ENCODE measurements around the gene UTRN.

The UTRN gene

DNA sequence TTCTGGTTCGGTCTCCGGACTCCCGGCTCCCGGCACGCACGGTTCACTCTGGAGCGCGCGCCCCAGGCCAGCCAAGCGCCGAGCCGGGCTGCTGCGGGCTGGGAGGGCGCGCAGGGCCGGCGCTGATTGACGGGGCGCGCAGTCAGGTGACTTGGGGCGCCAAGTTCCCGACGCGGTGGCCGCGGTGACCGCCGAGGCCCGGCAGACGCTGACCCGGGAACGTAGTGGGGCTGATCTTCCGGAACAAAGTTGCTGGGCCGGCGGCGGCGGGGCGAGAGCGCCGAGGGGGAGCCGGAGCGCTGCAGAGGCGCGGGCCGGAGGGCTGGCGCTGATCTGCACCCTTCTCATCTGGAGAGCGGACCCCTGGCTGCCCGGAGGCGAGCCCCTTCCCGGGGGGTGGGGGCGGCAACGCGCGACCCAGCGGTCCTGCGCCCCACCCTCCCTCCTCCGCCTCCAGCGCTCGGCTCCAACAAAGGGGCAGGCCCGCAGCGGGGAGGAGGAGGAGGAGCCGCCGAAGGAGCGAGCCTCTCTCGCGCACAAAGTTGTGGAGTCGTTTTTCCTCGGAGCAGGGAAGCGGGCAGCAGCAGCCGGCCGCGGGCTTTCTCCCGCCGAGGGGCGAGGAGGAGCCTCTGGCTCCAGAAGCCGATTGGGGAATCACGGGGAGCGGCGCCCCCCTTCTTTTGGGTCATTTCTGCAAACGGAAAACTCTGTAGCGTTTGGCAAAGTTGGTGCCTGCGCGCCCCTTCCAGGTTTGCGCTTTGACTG is at the start of gene UTRN:
TSS of gene UTRN (plus strand) at position 553 of the 765 bp plus-strand sequence. CDS start 6,494 bp downstream, outside the sequence.
- in situ Hi-C loops (cut with MboI; ENCODE audit: low sequenced_read_pairs), result no loop called here

DNA sequence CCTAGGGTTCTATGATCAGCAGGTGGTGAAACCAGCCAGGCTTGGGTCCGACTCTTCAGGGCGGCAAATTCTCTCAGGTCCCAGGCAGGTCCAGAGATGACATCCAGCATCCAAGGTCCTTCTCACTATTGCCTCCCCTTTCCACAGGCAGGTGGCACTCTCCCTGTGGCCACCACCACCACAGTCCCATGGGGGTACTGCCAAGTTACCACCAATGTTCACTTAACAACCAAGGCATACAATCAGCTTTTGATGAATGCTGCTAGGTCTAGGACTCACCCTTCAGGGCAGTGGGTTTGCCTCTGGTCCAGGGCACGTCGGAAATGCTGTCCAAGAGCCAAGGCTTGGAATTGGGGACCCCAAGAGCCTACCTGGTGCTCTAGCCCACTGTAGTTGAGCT is 40.4 kb upstream of the UTRN start:
- in situ Hi-C loops (cut with MboI; ENCODE audit: low sequenced_read_pairs), result no loop called here

DNA sequence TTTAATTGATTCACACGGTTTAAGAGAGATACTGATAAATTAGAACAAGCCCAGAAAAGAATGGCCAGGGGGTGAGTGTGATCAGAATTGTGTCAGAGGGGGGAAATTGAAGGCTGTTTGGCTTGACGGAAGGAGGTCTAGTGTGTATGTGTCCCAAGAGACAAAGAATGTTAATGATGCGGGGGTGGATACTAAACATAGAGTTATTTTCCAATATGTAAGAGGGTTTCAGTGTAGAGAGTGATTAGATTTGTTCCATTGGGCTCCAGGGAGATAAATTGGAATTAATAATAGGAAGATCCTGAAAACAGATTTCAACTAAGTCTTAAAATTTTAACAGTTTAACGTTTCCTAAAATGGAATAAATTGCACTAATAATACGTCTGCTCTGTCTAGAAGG is 38.1 kb upstream of the UTRN start:
- in situ Hi-C loops (cut with MboI; ENCODE audit: low sequenced_read_pairs), result no loop called here

DNA sequence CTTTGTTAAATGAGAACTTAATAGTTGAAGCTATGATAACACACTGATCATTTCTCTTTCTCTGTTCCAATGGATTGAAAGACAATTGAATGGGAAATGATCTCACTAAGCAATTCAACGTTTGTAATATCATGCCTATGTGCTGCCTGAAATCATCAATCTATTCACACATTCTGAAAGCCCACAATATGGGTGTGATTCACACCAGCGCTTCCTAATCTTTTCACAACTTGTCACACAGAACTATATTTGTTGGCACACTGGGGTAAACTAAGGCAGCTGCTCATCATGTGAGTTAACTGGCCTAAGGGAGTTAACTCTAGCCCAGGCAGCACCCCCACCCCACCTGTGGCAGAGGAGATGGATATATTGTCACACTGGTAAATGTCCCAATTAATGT is 37.1 kb upstream of the UTRN start:
- in situ Hi-C loops (cut with MboI; ENCODE audit: low sequenced_read_pairs), result no loop called here

DNA sequence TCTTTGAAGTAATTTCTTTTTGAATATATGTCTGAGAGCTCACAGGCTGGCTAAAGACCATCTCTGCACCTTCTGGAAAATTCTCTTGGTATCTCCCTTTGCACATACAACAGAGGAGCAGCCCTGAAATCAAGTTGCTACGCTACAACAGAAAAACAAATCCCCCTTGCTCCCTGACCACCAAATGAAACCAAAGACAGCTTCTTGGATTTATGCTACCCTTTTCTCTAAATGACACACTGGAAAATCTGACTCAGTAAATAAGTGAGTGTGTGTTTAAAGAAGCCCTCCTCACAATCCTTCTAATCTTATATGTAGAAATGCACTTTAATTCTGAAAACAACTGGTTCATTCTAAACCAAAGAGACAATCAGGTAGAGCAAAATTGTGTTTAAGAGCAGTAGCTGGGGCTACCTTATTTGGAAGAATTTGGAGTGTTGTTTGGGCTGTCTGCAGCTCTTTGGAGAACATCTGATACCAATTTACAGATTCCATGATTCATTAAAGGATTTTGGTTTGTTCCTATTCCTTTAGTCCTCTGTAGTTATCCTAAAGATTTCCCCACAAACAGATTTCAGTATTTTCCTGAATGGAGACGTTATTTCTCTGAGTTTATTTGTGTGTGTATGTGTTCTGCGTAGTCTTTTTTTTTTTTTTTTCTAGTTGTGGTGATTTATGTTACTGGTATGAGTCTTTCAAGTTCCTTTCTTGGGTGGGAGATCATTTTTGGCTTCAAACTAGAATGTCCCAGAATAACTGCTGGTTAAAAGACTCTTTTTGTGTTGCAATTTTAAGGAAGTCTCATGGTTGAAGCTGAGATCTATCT is 36.4 kb upstream of the UTRN start:
- in situ Hi-C loops (cut with MboI; ENCODE audit: low sequenced_read_pairs), result no loop called here

DNA sequence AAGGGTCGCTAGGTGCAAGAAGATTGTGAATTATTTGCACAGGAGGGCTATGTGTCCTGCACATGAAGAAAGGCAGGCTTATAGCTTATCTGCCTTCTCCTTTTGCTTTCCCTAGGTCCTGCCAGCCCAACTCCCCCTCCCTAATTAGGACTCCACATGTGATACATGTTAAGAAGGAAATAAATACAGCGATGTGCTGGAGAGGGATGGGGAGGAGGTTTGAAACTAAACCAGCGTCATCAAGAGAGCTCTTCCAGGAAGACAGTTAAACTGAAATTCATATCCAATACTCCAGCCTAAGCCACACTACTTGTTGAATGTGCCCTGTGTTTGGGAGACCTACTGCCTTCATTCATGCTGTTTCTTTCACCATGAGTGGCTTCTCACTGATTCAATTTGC is 34.9 kb upstream of the UTRN start:
- in situ Hi-C loops (cut with MboI; ENCODE audit: low sequenced_read_pairs), result no loop called here

DNA sequence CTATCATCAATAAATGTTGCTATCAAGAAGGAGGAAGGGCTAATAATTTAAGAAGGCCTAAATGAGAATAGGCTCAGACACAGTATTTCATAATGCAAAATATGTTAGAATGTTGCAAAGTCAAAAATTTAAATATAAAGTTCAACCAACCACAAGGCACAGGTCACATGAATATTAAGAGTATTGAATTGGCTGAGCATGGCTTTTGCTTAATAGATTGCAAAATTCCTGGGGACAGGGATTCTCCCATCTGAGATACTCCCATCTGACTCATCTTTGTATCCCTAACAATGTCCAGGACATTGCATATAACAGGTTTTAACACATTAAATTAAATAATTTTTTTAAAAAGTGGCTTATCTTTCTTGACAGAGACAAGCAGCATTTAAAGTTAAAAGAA is 32.9 kb upstream of the UTRN start:
- in situ Hi-C loops (cut with MboI; ENCODE audit: low sequenced_read_pairs), result no loop called here

DNA sequence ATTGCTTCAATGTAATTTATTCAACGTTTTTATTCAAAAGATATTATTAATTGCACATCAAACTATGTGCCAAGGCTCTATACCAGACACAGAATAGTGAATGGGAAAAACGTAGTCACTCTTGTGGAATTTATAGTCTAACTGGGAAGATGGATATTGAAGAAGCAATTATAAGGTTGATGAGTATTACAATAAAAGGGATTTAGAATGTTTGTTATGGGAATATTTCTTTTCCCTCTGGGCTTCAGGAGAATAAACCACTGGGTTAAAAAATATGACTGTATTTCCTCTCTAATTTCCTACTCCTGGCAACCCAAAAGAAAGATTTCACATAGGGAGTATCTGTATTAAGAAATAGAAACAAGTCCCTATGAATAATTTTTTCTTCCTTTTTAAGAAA is 25.1 kb upstream of the UTRN start:
- in situ Hi-C loops (cut with MboI; ENCODE audit: low sequenced_read_pairs), result no loop called here

DNA sequence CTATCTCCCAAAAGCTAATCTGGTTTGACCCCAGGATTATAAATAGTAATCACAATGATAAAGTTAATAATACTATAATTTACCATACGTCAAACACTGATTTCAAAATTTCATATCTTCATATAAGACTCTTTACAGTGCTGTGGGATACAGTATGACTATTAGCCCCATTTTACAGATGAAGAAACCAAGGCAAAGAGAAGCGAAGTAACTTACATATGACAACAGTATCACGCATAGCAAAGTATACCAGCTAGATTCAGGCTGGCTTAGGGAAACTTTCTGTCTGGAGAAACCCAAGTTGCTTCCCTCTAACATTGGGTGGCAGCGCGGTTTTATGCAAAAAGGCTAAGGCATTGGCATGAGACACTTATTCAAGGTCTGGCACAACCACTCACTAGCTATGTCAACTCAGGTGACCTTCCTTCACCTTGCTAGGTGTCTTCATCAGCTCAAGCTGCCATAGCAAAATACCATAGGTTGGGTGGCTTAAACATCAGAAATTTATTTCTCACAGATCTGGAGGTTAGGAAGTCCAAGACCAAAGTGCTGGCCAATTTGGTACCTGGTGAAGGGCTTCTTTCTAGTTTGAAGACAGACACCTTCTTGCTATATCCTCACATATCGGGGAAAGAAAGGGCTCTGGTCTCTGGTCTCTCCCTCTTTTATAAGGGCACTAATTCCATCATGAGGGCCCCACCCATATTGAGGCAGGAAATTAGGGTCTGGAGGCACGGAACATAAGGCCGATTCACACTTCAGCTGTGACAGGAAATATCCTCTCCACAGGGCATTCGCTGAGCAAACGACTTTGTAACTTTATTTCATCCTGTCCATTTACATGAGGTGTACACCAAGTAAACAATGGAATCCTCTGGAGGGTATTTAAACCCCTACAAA is 22.4 kb upstream of the UTRN start:
- in situ Hi-C loops (cut with MboI; ENCODE audit: low sequenced_read_pairs), result no loop called here

DNA sequence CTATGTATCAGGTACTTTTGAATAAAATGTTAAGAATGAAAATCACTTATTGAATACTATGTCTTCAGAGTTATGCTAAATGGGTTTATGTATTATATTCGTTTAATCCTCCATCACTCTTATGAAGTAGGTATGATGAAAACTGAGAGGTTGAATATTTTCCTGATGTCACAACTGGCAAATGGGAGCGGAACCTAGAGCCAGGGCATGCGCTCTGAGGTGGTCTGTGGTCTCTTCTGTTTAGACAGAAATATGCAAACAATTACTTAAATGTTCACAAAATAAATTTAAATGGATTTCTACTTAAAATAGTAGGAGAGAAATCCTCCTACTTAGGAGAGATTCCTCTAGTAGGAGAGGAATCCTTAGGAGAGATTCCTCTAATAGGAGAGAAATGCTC is 21.3 kb upstream of the UTRN start:
- in situ Hi-C loops (cut with MboI; ENCODE audit: low sequenced_read_pairs), result no loop called here

DNA sequence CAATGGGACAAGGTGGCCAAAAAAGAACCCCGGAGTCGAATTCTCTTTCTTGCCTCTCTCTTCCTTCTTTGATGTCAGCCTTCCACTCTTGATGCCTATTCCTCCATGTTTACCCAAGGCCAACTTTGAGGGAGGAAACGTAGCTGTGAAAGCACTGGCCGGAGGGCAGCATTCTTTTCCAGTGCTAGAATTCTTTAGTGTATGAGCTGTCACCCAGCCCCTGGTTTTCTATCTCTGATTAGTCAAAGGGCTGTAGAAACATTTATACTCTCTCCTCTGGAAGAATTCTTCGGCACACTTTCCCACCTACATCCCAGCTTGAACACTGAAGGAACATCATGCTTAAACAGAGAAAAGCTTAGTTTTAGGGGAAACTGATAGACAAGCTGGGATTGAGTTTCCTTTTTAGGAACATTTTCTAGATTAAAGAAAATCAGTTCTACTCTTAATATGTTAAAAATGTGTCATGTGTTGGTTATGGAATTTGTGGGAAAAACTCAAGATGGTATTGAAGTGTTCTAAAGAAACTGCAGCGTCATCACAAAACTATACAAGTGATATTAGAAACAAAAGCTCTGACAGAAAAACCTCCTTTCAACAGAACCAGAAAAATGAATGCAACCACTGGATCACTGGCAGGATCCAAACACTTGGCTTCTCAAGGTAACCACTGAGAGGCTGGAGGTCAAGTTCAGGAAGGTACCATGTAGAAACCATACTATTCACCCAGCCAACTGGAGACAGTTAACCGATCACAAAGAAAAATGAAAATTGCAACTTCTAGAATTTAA is 20.7 kb upstream of the UTRN start:
- in situ Hi-C loops (cut with MboI; ENCODE audit: low sequenced_read_pairs), result no loop called here

DNA sequence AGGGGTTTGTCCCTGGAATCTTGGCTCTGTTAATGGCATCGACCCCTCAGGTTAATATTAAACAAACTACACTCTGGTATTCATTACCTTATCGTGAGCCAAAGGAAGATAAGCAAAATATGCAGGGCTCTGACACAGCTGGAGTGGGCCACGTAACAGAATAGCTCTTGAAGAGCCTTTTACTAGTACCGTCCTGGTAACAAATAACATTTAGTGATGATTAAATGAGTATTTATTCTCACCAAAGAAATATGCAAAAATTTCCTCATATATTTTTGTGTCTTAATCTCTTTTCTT is 20.1 kb upstream of the UTRN start:
- in situ Hi-C loops (cut with MboI; ENCODE audit: low sequenced_read_pairs), result no loop called here

DNA sequence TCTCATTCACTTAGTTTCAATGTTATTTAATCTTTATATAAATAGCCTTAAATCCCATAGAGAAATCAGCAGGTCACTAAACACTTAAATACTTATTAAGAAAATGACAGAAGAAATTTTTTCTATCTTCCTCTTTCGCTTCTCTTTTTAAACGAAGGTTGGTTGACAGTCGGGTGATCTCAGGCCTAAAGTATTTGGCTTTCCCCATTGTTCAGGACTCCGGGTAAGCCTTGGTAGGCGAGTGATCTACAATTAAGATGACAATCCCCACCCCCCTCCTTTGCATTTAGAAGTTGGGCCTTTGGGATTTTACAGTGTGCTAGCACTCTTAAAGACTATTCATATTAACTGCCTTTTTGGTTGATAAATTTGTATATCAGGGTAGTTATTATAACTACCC is 19.7 kb upstream of the UTRN start:
- in situ Hi-C loops (cut with MboI; ENCODE audit: low sequenced_read_pairs), result no loop called here

DNA sequence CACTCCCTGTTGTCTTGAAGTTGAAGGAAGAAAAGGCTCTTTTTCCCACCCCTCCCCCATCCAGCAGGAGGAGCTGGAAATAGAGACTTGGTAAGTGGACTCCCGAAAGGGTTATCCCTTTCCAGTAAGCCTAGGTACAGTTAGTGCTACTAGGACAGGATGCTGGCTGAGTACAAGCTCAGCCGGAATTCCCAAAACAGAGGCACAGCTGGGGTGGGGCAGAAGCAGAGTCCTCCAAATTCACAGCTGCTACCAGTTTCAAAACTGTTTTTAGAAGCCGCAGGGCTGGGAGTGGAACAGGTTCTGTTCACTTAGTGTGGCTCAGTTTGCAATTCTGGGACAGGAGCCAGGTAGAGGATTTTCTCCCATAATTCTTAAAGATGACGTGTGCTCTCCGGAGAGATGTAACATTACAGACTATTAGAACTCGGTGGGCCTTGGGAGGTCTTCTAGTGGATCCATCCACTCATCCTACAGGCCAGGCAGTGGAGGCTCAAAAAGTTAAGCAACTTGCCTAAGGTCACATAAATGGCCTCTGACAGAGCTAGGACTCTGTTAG is 19.0 kb upstream of the UTRN start:
- in situ Hi-C loops (cut with MboI; ENCODE audit: low sequenced_read_pairs), result no loop called here

DNA sequence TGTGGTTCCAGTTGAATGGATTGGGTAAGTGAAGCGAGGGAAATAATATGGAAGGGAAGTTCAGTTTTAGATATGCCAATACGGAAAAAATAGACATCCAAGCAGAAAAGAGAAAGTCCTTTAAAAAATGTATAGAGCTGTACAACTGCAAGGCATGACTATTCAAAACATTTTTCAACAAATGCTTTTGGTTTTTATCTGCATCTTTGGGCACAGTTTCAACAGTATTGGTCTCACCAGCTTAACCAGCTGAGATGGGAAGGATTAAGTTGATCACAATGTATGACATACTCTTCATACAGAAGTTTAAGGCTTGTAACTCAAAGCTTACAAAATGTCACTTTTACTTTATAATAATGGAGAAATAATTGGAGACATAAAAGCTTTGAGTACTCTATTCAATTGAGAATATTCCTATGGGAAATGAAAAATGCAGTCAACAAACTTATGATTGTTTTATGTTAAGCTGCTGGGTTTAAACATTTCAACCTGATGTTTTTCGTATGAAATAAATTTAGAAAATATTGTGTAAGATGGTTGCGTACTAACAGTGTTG is 16.3 kb upstream of the UTRN start:
- in situ Hi-C loops (cut with MboI; ENCODE audit: low sequenced_read_pairs), result no loop called here

DNA sequence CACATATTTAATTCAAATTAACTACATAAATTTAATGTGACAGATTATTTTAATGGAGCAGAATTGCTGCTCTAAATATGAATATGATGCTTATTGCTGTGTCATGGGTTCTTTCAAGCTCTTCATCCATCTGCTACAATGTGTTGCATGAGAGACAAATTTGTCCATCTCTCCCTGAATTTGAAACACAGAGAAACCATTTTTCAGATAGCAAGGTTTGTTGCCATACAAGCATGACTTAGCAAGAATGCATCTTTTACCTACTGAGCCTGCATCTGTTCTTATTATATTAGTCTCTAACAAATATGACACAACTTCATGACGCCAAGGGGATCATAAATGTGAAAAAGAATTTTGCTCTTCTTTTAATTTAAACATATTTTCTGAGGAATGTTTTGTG is 8.0 kb upstream of the UTRN start:
- in situ Hi-C loops (cut with MboI; ENCODE audit: low sequenced_read_pairs), result no loop called here

DNA sequence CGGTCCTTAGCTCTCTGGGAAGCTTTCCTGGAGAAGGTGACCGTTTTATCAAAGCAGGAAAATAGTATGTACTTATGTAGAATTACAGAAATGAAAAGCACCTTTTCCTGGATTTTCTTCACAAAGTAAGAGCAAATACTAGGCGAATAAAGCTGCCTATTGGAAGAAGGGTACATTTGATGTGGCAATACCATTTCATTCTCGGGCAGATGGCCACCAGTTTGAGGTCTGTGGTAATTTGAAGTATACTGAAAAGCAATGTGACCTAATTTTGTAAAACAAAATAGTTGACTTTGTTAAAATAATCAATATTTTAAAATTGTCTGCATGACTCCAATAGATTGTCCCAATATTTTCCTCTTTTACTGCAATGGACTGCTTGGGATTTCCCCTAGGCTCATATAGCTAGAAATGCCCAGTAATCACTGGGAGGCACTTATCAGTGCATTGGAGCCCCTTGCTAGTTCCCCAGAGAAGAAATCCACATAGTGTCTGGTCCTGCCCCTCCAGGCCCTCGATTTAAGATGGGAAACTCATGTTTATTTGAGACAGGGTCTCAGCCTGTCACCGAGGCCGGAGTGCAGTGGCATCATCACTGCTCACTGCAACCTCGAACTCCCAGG is 7.4 kb upstream of the UTRN start:
- in situ Hi-C loops (cut with MboI; ENCODE audit: low sequenced_read_pairs), result no loop called here

DNA sequence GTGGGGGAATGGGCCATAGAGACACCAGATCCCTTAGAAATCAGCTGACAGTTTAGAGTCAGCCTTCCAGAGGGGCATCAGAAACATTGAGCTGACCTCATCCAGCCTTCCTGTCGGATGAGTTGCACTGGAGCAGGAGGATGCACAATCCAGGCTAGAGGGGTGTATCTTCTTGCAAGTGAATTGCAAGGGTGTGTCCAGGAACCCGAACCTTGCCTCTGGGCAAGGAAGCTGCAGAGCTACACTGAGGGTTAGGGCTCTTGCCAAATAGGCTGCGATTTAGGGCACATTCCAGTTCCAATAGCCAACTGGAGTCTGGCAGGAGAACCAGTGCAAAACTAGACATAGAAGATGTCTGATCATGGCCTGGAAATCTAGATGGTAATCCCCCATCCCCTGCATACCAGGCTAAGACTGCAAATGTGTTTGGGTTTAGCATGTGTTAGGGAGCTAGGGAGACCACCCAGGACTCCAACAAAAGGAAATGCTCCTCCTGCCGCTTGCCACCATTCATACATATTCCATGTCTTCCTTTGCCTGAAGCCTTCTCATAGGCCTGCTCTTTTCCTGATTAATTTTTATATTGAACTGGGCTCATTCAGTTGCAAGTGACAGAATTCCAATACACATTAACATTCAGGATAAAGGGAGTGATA is 6.3 kb upstream of the UTRN start:
- in situ Hi-C loops (cut with MboI; ENCODE audit: low sequenced_read_pairs), result no loop called here

DNA sequence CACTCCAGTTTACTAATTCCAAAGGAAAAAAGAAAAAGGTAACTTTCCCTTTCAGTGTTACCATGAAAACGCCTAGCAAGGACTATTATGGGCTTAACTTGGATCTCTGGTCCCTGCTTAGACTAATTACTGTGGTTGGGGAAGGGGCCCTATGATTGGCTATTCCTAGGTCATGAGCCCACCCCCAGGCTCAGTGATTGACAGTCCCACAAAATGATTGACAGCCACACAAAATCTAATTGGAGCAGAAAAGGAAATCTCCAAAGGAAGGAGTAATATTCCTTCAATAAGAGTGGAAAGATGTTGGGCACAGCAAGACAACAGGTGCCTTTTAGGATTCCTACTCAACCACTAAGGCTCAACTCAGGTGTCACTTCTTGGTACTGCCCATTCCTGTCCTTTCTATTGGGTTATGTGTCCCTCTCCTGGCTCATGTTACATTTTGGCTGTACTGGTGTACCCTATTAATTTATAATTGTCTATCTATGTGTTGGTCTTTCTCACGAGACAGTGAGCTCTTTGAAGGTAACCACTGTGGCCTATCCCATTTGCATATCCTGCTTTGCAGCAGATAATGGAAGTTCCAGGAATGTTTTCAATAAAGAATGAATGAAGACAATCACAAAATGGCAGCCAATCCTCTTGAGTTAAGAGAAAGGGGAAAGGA is 5.5 kb upstream of the UTRN start:
- in situ Hi-C loops (cut with MboI; ENCODE audit: low sequenced_read_pairs), result no loop called here
